Breast epithelium (tissue), 3 donors: Measurements from ENCODE around the gene C12orf57.

Source experiments
- POLR2A ChIP-seq: fragments of 450-650 bp; IDR thresholded peaks from one replicate; pipeline ENCODE4 v1.6.1; 2016; ENCODE audit warnings: antibody characterized with exemption, mild to moderate bottlenecking, moderate library complexity
- POLR2AphosphoS5 ChIP-seq, 3 donors: sonication (generic); formaldehyde crosslinking; IDR thresholded peaks; one replicate each; pipeline ENCODE4 v1.6.1; 2017; ENCODE audit warnings: antibody characterized with exemption in 3 of 3
- TF ChIP-seq, protein P1 (sequence below), 3 donors: fragments of 450-650 bp; IDR thresholded peaks; one replicate each; pipeline ENCODE4 v1.5.1; 2016 to 2017; ENCODE audit warnings: antibody characterized with exemption in 3 of 3, mild to moderate bottlenecking in 3 of 3, moderate library complexity in 3 of 3

DNA sequence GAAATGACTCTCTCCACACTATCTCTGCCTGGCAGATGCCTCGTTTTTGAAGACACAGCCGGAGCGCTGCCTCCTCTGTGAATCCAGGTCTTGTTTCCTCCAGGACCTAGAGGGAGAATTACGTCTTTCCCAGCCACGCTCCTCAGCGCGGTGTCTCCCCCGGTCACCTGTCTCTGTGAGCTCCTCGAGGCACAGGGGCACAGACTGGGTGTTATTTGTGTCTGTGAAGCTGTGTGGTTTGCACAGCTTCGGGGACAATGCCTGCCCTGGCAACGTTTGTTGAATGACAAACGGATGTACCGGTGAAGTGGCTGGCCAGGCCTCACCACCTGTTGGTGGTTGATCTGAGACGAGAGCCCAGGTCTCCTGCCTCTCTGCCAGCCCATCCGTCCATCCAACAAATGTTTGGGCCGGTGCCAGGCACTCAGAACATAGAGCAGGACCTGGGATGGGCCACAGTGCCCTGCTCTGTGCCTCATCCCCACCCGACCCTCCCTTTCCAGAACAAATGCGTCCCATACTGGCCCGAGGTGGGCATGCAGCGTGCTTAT is 13.4 kb downstream of the C12orf57 start:
- TF ChIP-seq, protein P1, sequence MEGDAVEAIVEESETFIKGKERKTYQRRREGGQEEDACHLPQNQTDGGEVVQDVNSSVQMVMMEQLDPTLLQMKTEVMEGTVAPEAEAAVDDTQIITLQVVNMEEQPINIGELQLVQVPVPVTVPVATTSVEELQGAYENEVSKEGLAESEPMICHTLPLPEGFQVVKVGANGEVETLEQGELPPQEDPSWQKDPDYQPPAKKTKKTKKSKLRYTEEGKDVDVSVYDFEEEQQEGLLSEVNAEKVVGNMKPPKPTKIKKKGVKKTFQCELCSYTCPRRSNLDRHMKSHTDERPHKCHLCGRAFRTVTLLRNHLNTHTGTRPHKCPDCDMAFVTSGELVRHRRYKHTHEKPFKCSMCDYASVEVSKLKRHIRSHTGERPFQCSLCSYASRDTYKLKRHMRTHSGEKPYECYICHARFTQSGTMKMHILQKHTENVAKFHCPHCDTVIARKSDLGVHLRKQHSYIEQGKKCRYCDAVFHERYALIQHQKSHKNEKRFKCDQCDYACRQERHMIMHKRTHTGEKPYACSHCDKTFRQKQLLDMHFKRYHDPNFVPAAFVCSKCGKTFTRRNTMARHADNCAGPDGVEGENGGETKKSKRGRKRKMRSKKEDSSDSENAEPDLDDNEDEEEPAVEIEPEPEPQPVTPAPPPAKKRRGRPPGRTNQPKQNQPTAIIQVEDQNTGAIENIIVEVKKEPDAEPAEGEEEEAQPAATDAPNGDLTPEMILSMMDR (IDR thresholded peaks at IDR 0.05): no peak
- TF ChIP-seq POLR2A (no peak), POLR2AphosphoS5 (IDR thresholded peaks at IDR 0.05) (no peak)
